ENCODE measurements around the gene NPHP4.

NPHP4 gene

GRCh38 chr1:5947978-5948680 is 44.1 kb downstream of the NPHP4 start:
- DNase-seq (ENCODE audit: insufficient read length, low spot score) (no peak), FAIRE-seq (no peak)
- TF ChIP-seq, protein P1, sequence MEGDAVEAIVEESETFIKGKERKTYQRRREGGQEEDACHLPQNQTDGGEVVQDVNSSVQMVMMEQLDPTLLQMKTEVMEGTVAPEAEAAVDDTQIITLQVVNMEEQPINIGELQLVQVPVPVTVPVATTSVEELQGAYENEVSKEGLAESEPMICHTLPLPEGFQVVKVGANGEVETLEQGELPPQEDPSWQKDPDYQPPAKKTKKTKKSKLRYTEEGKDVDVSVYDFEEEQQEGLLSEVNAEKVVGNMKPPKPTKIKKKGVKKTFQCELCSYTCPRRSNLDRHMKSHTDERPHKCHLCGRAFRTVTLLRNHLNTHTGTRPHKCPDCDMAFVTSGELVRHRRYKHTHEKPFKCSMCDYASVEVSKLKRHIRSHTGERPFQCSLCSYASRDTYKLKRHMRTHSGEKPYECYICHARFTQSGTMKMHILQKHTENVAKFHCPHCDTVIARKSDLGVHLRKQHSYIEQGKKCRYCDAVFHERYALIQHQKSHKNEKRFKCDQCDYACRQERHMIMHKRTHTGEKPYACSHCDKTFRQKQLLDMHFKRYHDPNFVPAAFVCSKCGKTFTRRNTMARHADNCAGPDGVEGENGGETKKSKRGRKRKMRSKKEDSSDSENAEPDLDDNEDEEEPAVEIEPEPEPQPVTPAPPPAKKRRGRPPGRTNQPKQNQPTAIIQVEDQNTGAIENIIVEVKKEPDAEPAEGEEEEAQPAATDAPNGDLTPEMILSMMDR (IDR thresholded peaks at IDR 0.05; ENCODE audit: insufficient read depth, missing control alignments) = no peak

DNA sequence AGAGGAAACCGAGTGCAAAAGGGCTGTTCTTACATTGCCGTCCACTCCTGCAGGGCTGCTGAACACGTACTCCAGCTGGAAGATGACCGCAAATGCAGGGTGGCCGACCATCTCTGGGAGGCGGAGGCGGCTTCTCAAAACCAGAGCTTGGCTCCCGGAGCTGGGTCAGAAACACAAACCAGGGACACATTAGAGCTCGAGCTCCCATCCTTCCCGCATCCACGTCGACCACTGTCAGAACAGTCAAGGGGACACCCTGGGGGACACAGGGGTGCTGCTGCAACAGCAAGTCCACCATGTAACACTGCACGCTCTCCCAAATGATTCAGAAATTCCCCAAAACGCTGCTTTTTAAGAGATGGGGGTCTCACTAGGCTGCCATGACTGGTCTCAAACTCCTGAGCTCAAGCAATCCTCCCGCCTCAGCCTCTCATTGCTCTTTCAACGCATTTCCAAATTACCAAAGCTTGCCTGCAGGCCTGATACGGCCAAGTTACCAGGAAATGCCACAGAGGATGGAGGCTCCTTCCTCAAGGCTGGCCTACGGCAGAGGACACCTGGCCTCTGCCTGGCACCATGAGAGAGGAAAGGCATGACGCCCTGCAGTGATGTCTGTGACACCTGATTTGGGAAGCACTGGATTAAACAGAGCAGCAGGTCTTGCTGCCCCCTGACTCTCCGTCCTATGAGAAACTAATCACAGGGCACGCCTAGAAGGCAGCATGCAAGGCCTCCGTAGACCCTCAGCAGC is 45.0 kb downstream of the NPHP4 start:
- FAIRE-seq (no peak), DNase-seq (ENCODE audit: insufficient read length, low spot score) (no peak)
- TF ChIP-seq, protein P1 (IDR thresholded peaks at IDR 0.05; ENCODE audit: insufficient read depth, missing control alignments) = no peak

GRCh38 chr1:5945445-5945844 is 46.8 kb downstream of the NPHP4 start:
- DNase-seq (ENCODE audit: insufficient read length, low spot score) = no peak
- TF ChIP-seq, protein P1 (IDR thresholded peaks at IDR 0.05; ENCODE audit: insufficient read depth, missing control alignments) = no peak
- FAIRE-seq = no peak

GRCh38 chr1:5944843-5945167 is 47.4 kb downstream of the NPHP4 start:
- DNase-seq (ENCODE audit: insufficient read length, low spot score) (no peak), FAIRE-seq (no peak)
- TF ChIP-seq, protein P1 (IDR thresholded peaks at IDR 0.05; ENCODE audit: insufficient read depth, missing control alignments) = no peak

DNA sequence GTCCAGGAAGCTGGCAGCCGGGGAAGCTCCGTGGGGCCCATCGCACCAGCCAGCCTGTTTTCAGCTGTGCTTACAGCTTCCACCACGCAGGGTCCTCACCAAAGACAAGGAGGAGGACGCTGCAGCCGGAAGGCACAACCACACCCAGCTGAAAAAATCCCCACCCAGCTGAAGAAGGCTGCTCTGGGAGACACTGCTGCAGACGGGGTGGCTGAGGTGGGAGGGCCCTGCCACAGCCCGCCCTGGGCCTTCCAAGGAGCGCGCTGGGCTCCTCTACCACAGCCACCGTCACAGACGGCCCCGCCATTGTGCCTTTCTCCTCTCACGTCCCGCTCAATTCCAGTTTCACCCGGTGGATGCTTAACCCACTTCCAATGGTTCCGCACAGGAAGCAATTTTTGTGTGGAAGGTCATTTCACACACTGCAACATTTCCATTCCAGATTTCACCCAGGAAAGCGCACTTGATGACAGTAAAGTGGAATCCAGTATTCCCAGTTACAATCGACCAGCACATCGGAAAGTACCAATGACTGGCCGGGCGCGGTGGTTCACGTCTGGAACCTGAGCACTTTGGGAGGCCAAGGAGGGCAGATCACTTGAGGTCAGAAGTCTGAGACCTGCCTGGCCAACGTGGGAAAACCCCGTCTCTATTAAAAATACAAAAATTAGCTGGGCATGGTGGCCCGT is 47.9 kb downstream of the NPHP4 start:
- DNase-seq (ENCODE audit: insufficient read length, low spot score) = no peak
- FAIRE-seq = no peak
- TF ChIP-seq, protein P1 (IDR thresholded peaks at IDR 0.05; ENCODE audit: insufficient read depth, missing control alignments) = no peak

- DNase-seq (ENCODE audit: insufficient read length, low spot score) = no peak
- TF ChIP-seq, protein P1 (IDR thresholded peaks at IDR 0.05; ENCODE audit: insufficient read depth, missing control alignments) = no peak
- no peak for FAIRE-seq
Observed at GRCh38 chr1:5943343-5944124, 48.7 kb downstream of the NPHP4 start.

All from D721Med (cell line).